K562 (cell line): ENCODE results near the gene PITHD1. TPM values are rescaled to one million over a fixed set of nuclear protein-coding genes. Genes with fewer than 3 reads are reported as not detected.

ENCODE experiments used
- ATAC-seq: fragments of 200-7000 bp; cut with Tn5 transposase; 3 replicates; pipeline ENCODE4 v1.9.1; 2020; ENCODE audit warnings: moderate library complexity
- BruUV-seq: library from RNA; stranded (reverse); fragments of 400-500 nt; replicated peaks from 2 replicates; lab custom pipeline; 2021; lab: Mats Ljungman, UMichigan
- CTCF ChIA-PET: fragments of 300-600 bp; formaldehyde crosslinking; extraction: SDS; loops from one replicate; lab custom pipeline; 2021; ENCODE audit warnings: low intra/inter-chr PET ratio; lab: Yijun Ruan, JAX
- POLR2A ChIA-PET: fragments of 300-600, 350-650 bp; sonication (Branson Sonifier 250); formaldehyde crosslinking; extraction: SDS; loops from one replicate; lab custom pipeline; 2021; ENCODE audit warnings: antibody characterized with exemption, inconsistent platforms; lab: Yijun Ruan, JAX
- DNase-seq, 4 experiments: peaks; one replicate each; pipeline versions ENCODE4 v3.0.0 to v3.0.0-alpha.2; 2011 to 2018; ENCODE audit warnings: low spot score in 3 of 4, mixed read lengths in 3 of 4; ENCODE audit errors: extremely low read depth in 1 of 4
- FAIRE-seq: peaks from 2 replicates; lab custom pipeline; 2011; peaks lifted over from hg19 to GRCh38; lab: Jason Lieb, UNC
- H2AFZ ChIP-seq: 2 replicates; pipeline ENCODE4 v1.6.0; 2011; ENCODE audit warnings: low read depth, low read length, control low read depth, inconsistent platforms
- H3K27ac ChIP-seq: fragments of 200-600 bp; 3 replicates; pipeline ENCODE4 v1.8.0; 2011; ENCODE audit warnings: low read depth, mild to moderate bottlenecking, control low read depth, inconsistent platforms, low read length, moderate library complexity, mixed read lengths; ENCODE audit errors: extremely low read depth
- H3K27me3 ChIP-seq, 2 experiments: fragments of 300-600 bp in 1 of 2; 2 replicates in 1 of 2; 3 replicates in 1 of 2; pipeline versions ENCODE4 v1.6.0 to v1.8.0; 2011; ENCODE audit warnings: inconsistent platforms in 2 of 2, low read length in 2 of 2, mild to moderate bottlenecking in 1 of 2, mixed read lengths in 1 of 2, moderate library complexity in 1 of 2; ENCODE audit not compliant: control insufficient read depth in 2 of 2, insufficient read depth in 2 of 2
- H3K36me3 ChIP-seq: fragments of 300-600 bp; 3 replicates; pipeline ENCODE4 v1.8.0; 2011; ENCODE audit warnings: mild to moderate bottlenecking, low read length, inconsistent platforms; ENCODE audit not compliant: control insufficient read depth, insufficient read depth
- H3K4me1 ChIP-seq, 2 experiments: fragments of 200-600 bp in 1 of 2; replicated peaks in 1 of 2; 2 replicates in 1 of 2; 3 replicates in 1 of 2; pipeline versions ENCODE4 v1.5.1 to v1.8.0; 2011; ENCODE audit warnings: inconsistent platforms in 2 of 2, low read length in 2 of 2, mild to moderate bottlenecking in 1 of 2, mixed read lengths in 1 of 2, moderate library complexity in 1 of 2; ENCODE audit not compliant: control insufficient read depth in 2 of 2, insufficient read depth in 2 of 2
- H3K4me2 ChIP-seq: 2 replicates; pipeline ENCODE4 v1.6.1; 2011; ENCODE audit warnings: low read length, control low read depth, inconsistent platforms, mixed read lengths; ENCODE audit not compliant: insufficient read depth
- H3K4me3 ChIP-seq: fragments of 200-600 bp; sonication (generic), shearing (Covaris generic); 2 replicates; pipeline ENCODE4 v1.5.1; 2016; ENCODE audit warnings: control low read depth, inconsistent platforms
- H3K79me2 ChIP-seq: fragments of 200-600 bp; 3 replicates; pipeline ENCODE4 v1.8.0; 2011; ENCODE audit warnings: low read length, inconsistent platforms; ENCODE audit not compliant: control insufficient read depth, insufficient read depth
- H3K9ac ChIP-seq, 2 experiments: 2 replicates each; pipeline versions ENCODE4 v1.6.0 to v1.6.1; 2011; ENCODE audit warnings: low read depth in 2 of 2, low read length in 2 of 2, control low read depth in 1 of 2, inconsistent platforms in 1 of 2, mild to moderate bottlenecking in 1 of 2, mixed read lengths in 1 of 2; ENCODE audit not compliant: insufficient read depth in 1 of 2
- H3K9me1 ChIP-seq: one replicate; pipeline ENCODE4 v1.6.0; 2011; ENCODE audit warnings: inconsistent platforms, mild to moderate bottlenecking, low read length, moderate library complexity; ENCODE audit not compliant: control insufficient read depth, insufficient read depth
- H3K9me3 ChIP-seq: replicated peaks from 2 replicates; pipeline ENCODE4 v1.5.1; 2011; ENCODE audit warnings: low read depth, low read length, inconsistent platforms; ENCODE audit not compliant: control insufficient read depth, insufficient read depth
- H4K20me1 ChIP-seq: replicated peaks from 2 replicates; pipeline ENCODE4 v1.6.1; 2011; ENCODE audit warnings: low read length, inconsistent platforms, mixed read lengths; ENCODE audit not compliant: control insufficient read depth, insufficient read depth
- CBX1 ChIP-seq: sonication (generic); IDR thresholded peaks from 2 replicates; pipeline ENCODE4 v1.6.1; 2016; ENCODE audit warnings: antibody characterized with exemption, low read depth, mild to moderate bottlenecking
- EGR1 ChIP-seq: fragments of 450-650 bp; conservative IDR thresholded peaks from 2 replicates; pipeline ENCODE4 v1.6.1; 2017; ENCODE audit warnings: mild to moderate bottlenecking
- HCFC1 ChIP-seq: IDR thresholded peaks from 2 replicates; pipeline ENCODE4 v1.6.1; 2012; ENCODE audit warnings: low read depth, low read length, improper control_type of control experiment
- HLTF ChIP-seq: fragments of 450-650 bp; IDR thresholded peaks from 2 replicates; pipeline ENCODE4 v1.6.1; 2016
- JUND ChIP-seq, 2 experiments: IDR thresholded peaks; 2 replicates in 1 of 2; 3 replicates in 1 of 2; pipeline ENCODE4 v1.6.1; 2011; ENCODE audit warnings: borderline replicate concordance in 2 of 2, low read depth in 2 of 2, low read length in 2 of 2, improper control_type of control experiment in 1 of 2, missing biosample characterization in 1 of 2, missing genetic modification characterization in 1 of 2, missing genetic modification reagents in 1 of 2
- RNF2 ChIP-seq: sonication (generic); IDR thresholded peaks from 2 replicates; pipeline ENCODE4 v1.6.1; 2016
- ZBTB33 ChIP-seq: sonication (generic); formaldehyde crosslinking; IDR thresholded peaks from 2 replicates; pipeline ENCODE4 v1.8.1; 2023; ENCODE audit warnings: mild to moderate bottlenecking, missing genetic modification reagents
- ZBTB40 ChIP-seq, 2 experiments: fragments of 450-650 bp in 1 of 2; sonication (generic) in 1 of 2; formaldehyde crosslinking in 1 of 2; IDR thresholded peaks; 2 replicates each; pipeline versions ENCODE4 v1.7.1 to v1.9.0; 2016 to 2022; ENCODE audit warnings: inconsistent platforms in 1 of 2, mild to moderate bottlenecking in 1 of 2, missing genetic modification reagents in 1 of 2
- ZFP36 ChIP-seq: fragments of 150-350 bp; IDR thresholded peaks from 2 replicates; pipeline ENCODE4 v1.6.1; 2018; ENCODE audit warnings: low read length, low read depth; ENCODE audit not compliant: partially characterized antibody
- WGBS: fragments of 100-300 bp; shearing (Covaris generic); methylation state at CpG from one replicate; pipeline ENCODE4 v1.1.6; 2016; ENCODE audit warnings: low coverage, mixed read lengths; ENCODE audit not compliant: insufficient coverage; ENCODE audit errors: missing lambda C conversion rate; 5-methylcytosine and 5-hydroxymethylcytosine counted together
- in situ Hi-C: fragments of 300-500 bp; cut with MboI; formaldehyde crosslinking; loops from 4 replicates; pipeline ENCODE4 v1.15.0; 2018; ENCODE audit warnings: inconsistent platforms, mixed read lengths
- intact Hi-C: fragments of 100-400 bp; cut with micrococcal nuclease; formaldehyde crosslinking; loops from 2 replicates; pipeline ENCODE4 v1.14.2; 2022
- polyA plus RNA-seq, 8 experiments: library from polyadenylated mRNA; depleted of rRNA in 4 of 8; stranded (reverse) in 5 of 8; unstranded in 3 of 8; fragments of >200 nt; fragmentation: Nextera tagmentation in 2 of 8; fragmentation: Illumina TruSeq in 1 of 8; extraction: Ambion mirVana in 2 of 8; extraction: Trizol in 1 of 8; gene quantifications; 2 replicates each; pipeline versions ENCODE4 v1.2.1 to v1.2.3, GENCODE V29; 2011 to 2014; ENCODE audit warnings: inconsistent platforms in 1 of 8, missing spikeins in 1 of 8
- total RNA-seq, 7 experiments: library from RNA; depleted of rRNA in 6 of 7; stranded (reverse); fragments of >200 nt in 6 of 7; fragmentation: Illumina TruSeq in 2 of 7; extraction: Trizol in 2 of 7; gene quantifications; 2 replicates each; pipeline versions ENCODE4 v1.2.1 to v1.2.3, GENCODE V29; 2011 to 2021; ENCODE audit warnings: low replicate concordance in 1 of 7

Gene PITHD1
- total and polyA plus RNA-seq, 9 of the 15 experiments (the other 6 are each of a cell fraction or from before 2014, with no cell fraction given): 46.5 to 175 (median 149) TPM

GRCh38 chr1:23825076-23825761, 47.0 kb downstream of the PITHD1 start, which contains the start of gene HMGCL:
Gene HMGCL, minus strand, starts transcription at chr1:23825429. Its CDS starts 14 bp downstream, at chr1:23825415.
- in situ Hi-C loops: no loop called here
- Histone ChIP-seq H3K9ac (peak within 1 kb of the TSS; percentile 99), H4K20me1 (no peaks in the 10 kb centered on the region), H3K4me2 (peak within 1 kb of the TSS; percentile 100), H3K9me1 (no peaks in the 10 kb centered on the region), H3K9me3 (no peaks in the 10 kb centered on the region), H3K27ac (peak within 1 kb of the TSS; percentile 88), H2AFZ (peak within 1 kb of the TSS; percentile 93), H3K79me2 (peaks cover 14% of the 10 kb centered on the region), H3K4me1 (peaks cover 5 to 20% of the 10 kb centered on the region in 2 experiments; a peak in 4 of 5 replicates), H3K36me3 (no peaks in the 10 kb centered on the region; the same call in 2 of the 3 replicates), H3K4me3 (peak within 1 kb of the TSS; percentile 90), H3K27me3 (no peaks in the 10 kb centered on the region)
- POLR2A ChIA-PET: interaction anchor here (0.7 to 3.3 kb wide), 7 partner anchors 9 to 328 kb away, joined by 3 to 12 read pairs (median 4); no protein-coding TSS in a partner anchor
- WGBS: under 1% methylated on average over 24 of the region's 42 CpGs
- no TSS peak for BruUV-seq
- peak; percentile 98 for ATAC-seq
- FAIRE-seq: peak; percentile 95
- peak; percentile 96 to 97 (median 97) for DNase-seq
- intact Hi-C loops: no loop called here
- CTCF ChIA-PET: no interaction called here
- TF ChIP-seq RNF2: 0 out of 2 replicates have a peak, but pooled peaks have one; percentile 44
- TF ChIP-seq JUND (IDR thresholded peaks at IDR 0.05; ENCODE audit: borderline replicate concordance, low read depth, low read length): peak; percentile 22; the same call in 1 of the 2 replicates
- TF ChIP-seq JUND (tag; IDR thresholded peaks at IDR 0.05; ENCODE audit: borderline replicate concordance, low read depth, low read length): no peak; the same call in 2 of the 3 replicates
- peak; percentile 15; the same call in 1 of the 2 replicates for TF ChIP-seq HLTF
- no peak for TF ChIP-seq ZFP36
- peak; percentile 77 for TF ChIP-seq HCFC1
- peak; percentile 81; the same call in 1 of the 2 replicates for TF ChIP-seq CBX1
- TF ChIP-seq EGR1: peak; percentile 98
- no peak for TF ChIP-seq ZBTB40 (IDR thresholded peaks at IDR 0.05)
- TF ChIP-seq ZBTB40 (CRISPR knock-in tag; IDR thresholded peaks at IDR 0.05): no peak
- TF ChIP-seq ZBTB33 (CRISPR knock-in tag): peak; percentile 45; the same call in 1 of the 2 replicates
